PC-3 (cell line): Measurements from ENCODE around the gene PRICKLE2.

Experiments used
- CTCF ChIP-seq: fragments of 300-600 bp; sonication (generic); conservative IDR thresholded peaks from 2 replicates; pipeline ENCODE4 v1.5.1; 2017; ENCODE audit warnings: antibody characterized with exemption, low read depth, mild to moderate bottlenecking, low read length
- EZH2 ChIP-seq: fragments of 300-600 bp; sonication (generic); IDR thresholded peaks from one replicate; pipeline ENCODE4 v1.6.1; 2017; ENCODE audit warnings: antibody characterized with exemption, mild to moderate bottlenecking, low read length; ENCODE audit not compliant: unreplicated experiment
- EZH2phosphoT487 ChIP-seq: fragments of 300-600 bp; sonication (generic); IDR thresholded peaks from 2 replicates; pipeline ENCODE4 v1.6.1; 2018; ENCODE audit warnings: mild to moderate bottlenecking, antibody characterized with exemption, low read length, borderline replicate concordance

GRCh38 chr3:64262574-64263114 lies 37.4 kb upstream of the PRICKLE2 start:
- no peak for TF ChIP-seq CTCF
- TF ChIP-seq EZH2 = no peak
- no peak for TF ChIP-seq EZH2phosphoT487
